Calu3 (cell line): ENCODE results near the gene PNKP. TPM values are rescaled to one million over a fixed set of nuclear protein-coding genes. Genes with fewer than 3 reads are reported as not detected.

Source experiments
- Bru-seq: library from RNA; stranded (reverse); fragments of 400-500 nt; gene quantifications from one replicate; lab custom pipeline; 2021; lab: Mats Ljungman, UMichigan
- BruChase-seq, 2 experiments: library from RNA; stranded (reverse); fragments of 400-500 nt; gene quantifications; one replicate each; lab custom pipeline; 2021; lab: Mats Ljungman, UMichigan
- BruUV-seq: library from RNA; stranded (reverse); fragments of 400-500 nt; replicated peaks from 2 replicates; lab custom pipeline; 2021; lab: Mats Ljungman, UMichigan
- CTCF ChIA-PET: fragments of 300-600 bp; sonication (Branson Sonifier 250); formaldehyde crosslinking; loops from one replicate; lab custom pipeline; 2022; ENCODE audit warnings: antibody characterized with exemption; lab: Charles Lee
- DNase-seq: peaks from one replicate; pipeline ENCODE4 v3.0.0; 2022
- H3K27ac Mint-ChIP-seq: one replicate; pipeline ENCODE4 v1.8.0; 2022; ENCODE audit warnings: mixed read lengths; ENCODE audit not compliant: unreplicated experiment
- H3K27me3 Mint-ChIP-seq: one replicate; pipeline ENCODE4 v1.8.0; 2022; ENCODE audit warnings: mixed read lengths; ENCODE audit not compliant: unreplicated experiment
- H3K36me3 Mint-ChIP-seq: one replicate; pipeline ENCODE4 v1.8.0; 2022; ENCODE audit warnings: mild to moderate bottlenecking, moderate library complexity, mixed read lengths; ENCODE audit not compliant: insufficient read depth, unreplicated experiment
- H3K4me1 Mint-ChIP-seq: one replicate; pipeline ENCODE4 v1.8.0; 2022; ENCODE audit warnings: mild to moderate bottlenecking, low read depth, mixed read lengths; ENCODE audit not compliant: unreplicated experiment
- H3K4me3 Mint-ChIP-seq: one replicate; pipeline ENCODE4 v1.8.0; 2022; ENCODE audit warnings: mild to moderate bottlenecking, low read depth, moderate library complexity, mixed read lengths; ENCODE audit not compliant: unreplicated experiment
- H3K9me3 Mint-ChIP-seq: one replicate; pipeline ENCODE4 v1.8.0; 2022; ENCODE audit warnings: low read depth, mixed read lengths; ENCODE audit not compliant: unreplicated experiment
- intact Hi-C: fragments of 100-400 bp; cut with micrococcal nuclease; formaldehyde crosslinking; loops from one replicate; pipeline ENCODE4 v1.10.0; 2022; ENCODE audit not compliant: unreplicated experiment
- long read RNA-seq: library from polyadenylated mRNA; stranded (forward); transcript quantifications from one replicate; pipeline ENCODE4 v2.0.0, GENCODE V29; 2022
- total RNA-seq: library from RNA; stranded (reverse); gene quantifications from 2 replicates; pipeline ENCODE4 v1.2.3, GENCODE V29; 2022
- TF ChIP-seq, protein P1 (sequence below): fragments of 200-600 bp; IDR thresholded peaks from one replicate; pipeline ENCODE4 v1.8.0; 2022; ENCODE audit warnings: antibody characterized with exemption; ENCODE audit not compliant: unreplicated experiment

Gene PNKP
- 185 and 189 TPM in 2 replicates for total RNA-seq
- percentile 76 among the genes with signal in this experiment for Bru-seq, nascent RNA
- percentile 89 among the genes with signal in this experiment for BruChase-seq, experiment 1, labeled RNA remaining after a 6-hour chase
- BruChase-seq, experiment 2, labeled RNA remaining after a 2-hour chase = percentile 90 among the genes with signal in this experiment
- long read RNA-seq, transcript PNKP-201 (17 exons, 2,041 nt) = major isoform, 24 of 62 reads
- long read RNA-seq, transcript PNKP-207 (16 exons, 1,665 nt) = minor isoform, 10 of 62 reads
- long read RNA-seq, partial matches to known transcripts = 6 of 62 reads
- long read RNA-seq, other reads (novel, unspliced or antisense) = 14 of 62 reads

DNA sequence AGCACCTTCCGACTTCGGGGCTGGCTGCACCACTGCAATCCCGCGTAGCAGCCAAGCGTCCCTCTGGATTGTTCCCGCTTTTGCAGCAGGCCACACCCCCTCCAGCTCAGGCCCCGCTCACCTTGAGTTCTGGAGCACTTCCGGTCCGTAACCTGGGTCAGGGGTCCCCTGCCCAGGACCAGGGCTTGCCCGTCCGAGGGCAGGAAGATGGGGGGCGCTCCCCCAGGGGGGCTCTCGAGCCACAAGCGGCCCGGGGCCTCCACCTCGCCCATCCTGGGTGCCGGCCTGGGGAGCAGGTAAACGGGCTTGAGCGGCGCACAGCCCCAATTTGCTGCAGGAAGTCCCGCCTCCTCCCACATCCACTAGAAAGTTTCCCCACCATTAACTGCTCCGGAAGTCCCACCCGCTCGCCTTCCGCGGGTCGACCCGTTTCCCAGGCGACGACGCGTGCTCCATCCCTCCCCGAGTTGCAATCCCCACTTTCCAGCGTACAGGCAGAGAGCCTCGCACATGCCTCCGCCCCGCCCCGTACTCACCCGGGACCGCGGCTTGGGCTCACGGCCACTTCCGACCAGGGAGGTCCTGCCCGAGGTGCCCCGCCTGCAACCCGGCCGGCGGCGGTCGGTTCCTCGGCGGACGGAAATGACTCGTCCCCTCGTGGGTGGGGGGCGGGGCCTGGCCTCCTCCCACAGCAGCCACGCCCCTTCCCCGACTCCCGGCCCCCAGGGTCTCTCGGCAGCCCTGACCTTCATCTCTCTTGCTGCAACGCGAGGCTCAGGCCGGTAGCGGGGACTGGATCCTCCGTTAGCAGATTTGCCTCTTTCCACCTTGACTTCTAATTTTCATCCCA lies at the start of gene PNKP:
Gene PNKP, minus strand, starts transcription at position 644 of the 850 bp plus-strand sequence. Its CDS starts 372 bp downstream, at position 272.
- intact Hi-C loops = no loop called here
- TF ChIP-seq, protein P1, sequence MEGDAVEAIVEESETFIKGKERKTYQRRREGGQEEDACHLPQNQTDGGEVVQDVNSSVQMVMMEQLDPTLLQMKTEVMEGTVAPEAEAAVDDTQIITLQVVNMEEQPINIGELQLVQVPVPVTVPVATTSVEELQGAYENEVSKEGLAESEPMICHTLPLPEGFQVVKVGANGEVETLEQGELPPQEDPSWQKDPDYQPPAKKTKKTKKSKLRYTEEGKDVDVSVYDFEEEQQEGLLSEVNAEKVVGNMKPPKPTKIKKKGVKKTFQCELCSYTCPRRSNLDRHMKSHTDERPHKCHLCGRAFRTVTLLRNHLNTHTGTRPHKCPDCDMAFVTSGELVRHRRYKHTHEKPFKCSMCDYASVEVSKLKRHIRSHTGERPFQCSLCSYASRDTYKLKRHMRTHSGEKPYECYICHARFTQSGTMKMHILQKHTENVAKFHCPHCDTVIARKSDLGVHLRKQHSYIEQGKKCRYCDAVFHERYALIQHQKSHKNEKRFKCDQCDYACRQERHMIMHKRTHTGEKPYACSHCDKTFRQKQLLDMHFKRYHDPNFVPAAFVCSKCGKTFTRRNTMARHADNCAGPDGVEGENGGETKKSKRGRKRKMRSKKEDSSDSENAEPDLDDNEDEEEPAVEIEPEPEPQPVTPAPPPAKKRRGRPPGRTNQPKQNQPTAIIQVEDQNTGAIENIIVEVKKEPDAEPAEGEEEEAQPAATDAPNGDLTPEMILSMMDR = no peak
- Mint-ChIP-seq H3K4me1 (peaks cover 46% of the 10 kb centered on the region), H3K27ac (no peak within 1 kb of the TSS), H3K4me3 (no peak within 1 kb of the TSS), H3K36me3 (peaks cover 5% of the 10 kb centered on the region), H3K9me3 (no peaks in the 10 kb centered on the region), H3K27me3 (no peaks in the 10 kb centered on the region)
- peak; percentile 96 for DNase-seq
- CTCF ChIA-PET = interaction anchor here (0.8 kb wide), 2 partner anchors 9 to 54 kb away, joined by 3 read pairs; partner anchors contain the start of gene FUZ
- BruUV-seq = no TSS peak

DNA sequence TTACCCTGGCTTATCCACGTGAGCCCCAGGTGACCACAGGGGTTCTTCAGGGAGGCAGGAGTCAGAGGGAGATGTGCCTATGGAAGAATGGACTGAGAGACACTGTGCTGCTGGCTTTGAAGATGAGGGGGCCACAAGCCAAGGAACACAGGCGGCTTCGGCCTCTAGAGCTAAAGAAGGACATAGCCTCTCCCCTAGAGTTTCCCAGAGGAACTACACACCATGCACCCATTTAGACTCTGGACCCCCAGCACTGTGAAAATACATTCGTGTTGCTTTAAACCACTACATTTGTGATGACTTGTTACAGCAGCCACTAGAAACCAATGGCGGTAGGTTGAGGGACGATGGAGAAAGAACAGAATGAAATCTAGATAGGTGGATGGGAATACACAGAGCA lies 47.9 kb upstream of the PNKP start:
- DNase-seq = no peak
- intact Hi-C loops = no loop called here
- Mint-ChIP-seq H3K36me3 (peaks cover 76% of the 10 kb centered on the region), H3K4me3 (peak overlapping the region; percentile 11), H3K4me1 (peaks cover 20% of the 10 kb centered on the region), H3K9me3 (no peaks in the 10 kb centered on the region), H3K27me3 (no peaks in the 10 kb centered on the region), H3K27ac (peak overlapping the region; percentile 14)
- TF ChIP-seq, protein P1 = no peak
- CTCF ChIA-PET = no interaction called here
- BruUV-seq = no TSS peak

GRCh38 chr19:49913720-49914119 lies 46.3 kb upstream of the PNKP start:
- H3K9me3 Mint-ChIP-seq = no peaks in the 10 kb centered on the region
- CTCF ChIA-PET = no interaction called here
- peaks cover 20% of the 10 kb centered on the region for H3K4me1 Mint-ChIP-seq
- no peak for DNase-seq
- H3K36me3 Mint-ChIP-seq = peaks cover 81% of the 10 kb centered on the region
- H3K27me3 Mint-ChIP-seq = no peaks in the 10 kb centered on the region
- BruUV-seq = no TSS peak
- intact Hi-C loops = no loop called here
- H3K27ac Mint-ChIP-seq = no peak overlapping the region
- H3K4me3 Mint-ChIP-seq = no peak overlapping the region
- TF ChIP-seq, protein P1 = no peak

DNA sequence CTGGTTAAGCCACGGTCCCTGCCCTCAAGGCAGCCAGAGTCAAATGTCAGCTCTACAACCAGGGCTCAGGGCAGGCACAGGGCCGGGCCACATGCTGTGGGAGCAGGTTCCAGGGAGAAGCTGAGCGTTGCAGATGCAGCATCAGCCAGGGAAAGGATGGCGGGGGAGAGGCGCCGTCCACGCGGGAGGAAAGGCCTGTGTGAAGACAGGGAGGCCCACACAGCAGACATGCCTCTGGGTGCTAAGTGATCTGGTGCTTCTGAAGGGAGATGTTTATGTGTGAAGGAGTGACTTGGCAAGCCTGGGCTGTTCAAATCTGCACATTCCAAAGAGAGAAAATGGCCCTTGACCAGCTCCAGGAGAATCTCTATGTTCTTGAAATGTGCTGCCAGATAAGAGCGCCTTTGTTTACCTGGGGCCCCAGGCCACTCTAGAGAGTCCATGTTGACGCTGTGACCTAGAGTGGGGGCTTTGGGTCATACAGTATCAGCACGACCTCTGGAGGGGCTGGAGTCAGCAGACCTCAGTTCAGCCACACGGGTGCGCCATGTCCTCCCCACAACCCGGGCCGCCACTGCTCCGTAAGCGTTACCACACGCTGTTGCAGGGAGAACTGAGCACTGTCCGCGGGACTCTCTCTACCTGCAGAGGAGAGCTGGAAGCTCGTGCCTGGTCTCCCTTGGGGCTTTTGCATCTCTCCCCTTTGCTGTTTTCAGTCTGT lies 45.7 kb upstream of the PNKP start:
- CTCF ChIA-PET = no interaction called here
- Mint-ChIP-seq H3K4me1 (peaks cover 20% of the 10 kb centered on the region), H3K4me3 (no peak overlapping the region), H3K9me3 (no peaks in the 10 kb centered on the region), H3K27me3 (no peaks in the 10 kb centered on the region), H3K36me3 (peaks cover 82% of the 10 kb centered on the region), H3K27ac (no peak overlapping the region)
- intact Hi-C loops = no loop called here
- BruUV-seq = no TSS peak
- DNase-seq = no peak
- TF ChIP-seq, protein P1 = no peak
